Heart left ventricle (tissue), 16 donors: Measurements from ENCODE around the gene ESPNL. TPM values are rescaled to one million over a fixed set of nuclear protein-coding genes. Genes with fewer than 3 reads are reported as not detected.
A peak's percentile ranks its signal among the peaks of the same experiment; 100 is the strongest.
"Not testable (repeated sequence)": the region's sequence is repeated elsewhere in the genome, so short reads cannot be mapped to it uniquely, and the experiment has no call there.

Experiments
- ATAC-seq, 4 donors: fragments of 200-7000 bp; cut with Tn5 transposase; one replicate each; pipeline ENCODE4 v1.9.1; 2020 to 2022; ENCODE audit warnings: moderate library complexity in 4 of 4, mild to moderate bottlenecking in 3 of 4, moderate number of reproducible peaks in 1 of 4
- DNase-seq, 5 donors: peaks; one replicate each; pipeline ENCODE4 v3.0.0-alpha.2; 2020
- H3K27ac ChIP-seq, 12 donors: fragments of 200-600 bp; sonication (generic) in 4 of 12; one replicate each; pipeline versions ENCODE4 v1.5.0 to v1.8.0; 2016 to 2022; ENCODE audit warnings: mild to moderate bottlenecking in 2 of 12
- H3K27me3 ChIP-seq, 9 donors: fragments of 200-600 bp; sonication (generic) in 2 of 9; one replicate each; pipeline versions ENCODE4 v1.5.1 to v1.8.0; 2016 to 2022; ENCODE audit warnings: mild to moderate bottlenecking in 3 of 9
- H3K36me3 ChIP-seq, 9 donors: fragments of 200-600 bp; sonication (generic) in 2 of 9; one replicate each; pipeline versions ENCODE4 v1.5.0 to v1.8.0; 2018 to 2022; ENCODE audit warnings: mild to moderate bottlenecking in 2 of 9
- H3K4me1 ChIP-seq, 12 donors: fragments of 200-600 bp; sonication (generic) in 4 of 12; one replicate each; pipeline versions ENCODE4 v1.5.0 to v1.8.0; 2016 to 2022; ENCODE audit warnings: mild to moderate bottlenecking in 3 of 12
- H3K4me3 ChIP-seq, 12 donors: fragments of 200-600 bp; sonication (generic) in 4 of 12; one replicate each; pipeline versions ENCODE4 v1.5.0 to v1.8.0; 2017 to 2022; ENCODE audit warnings: mild to moderate bottlenecking in 9 of 12, moderate library complexity in 4 of 12
- H3K9me3 ChIP-seq, 12 donors: fragments of 200-600 bp; sonication (generic) in 4 of 12; one replicate each; pipeline versions ENCODE4 v1.5.0 to v1.8.0; 2016 to 2022; ENCODE audit warnings: mild to moderate bottlenecking in 1 of 12
- CTCF ChIP-seq, 12 donors: fragments of 200-600 bp; sonication (generic) in 4 of 12; IDR thresholded peaks; one replicate each; pipeline versions ENCODE4 v1.5.0 to v1.8.0; 2018 to 2022; ENCODE audit warnings: antibody characterized with exemption in 12 of 12, mild to moderate bottlenecking in 5 of 12
- POLR2A ChIP-seq, 2 donors: fragments of 450-650 bp; IDR thresholded peaks; one replicate each; pipeline ENCODE4 v1.6.1; 2017; ENCODE audit warnings: antibody characterized with exemption in 2 of 2, mild to moderate bottlenecking in 2 of 2, moderate library complexity in 2 of 2
- WGBS, 4 donors: extraction: QIAGEN DNeasy Blood & Tissue Kit in 2 of 4; methylation state at CpG; one replicate each; pipeline versions ENCODE4 v1.1.5 to v1.1.7; 2013 to 2018; 5-methylcytosine and 5-hydroxymethylcytosine counted together
- intact Hi-C, 10 donors: fragments of 100-400 bp; cut with DNase I; formaldehyde crosslinking; loops; one replicate each; pipeline versions ENCODE4 v1.11.1 to v1.14.2; 2022
- long read RNA-seq, 3 donors: library from polyadenylated mRNA; unstranded; transcript quantifications; one replicate each; pipeline ENCODE4 v2.0.0, GENCODE V29; 2020 to 2021
- polyA plus RNA-seq, 2 donors: library from polyadenylated mRNA; stranded (reverse); fragments of 200-250 nt; gene quantifications; one replicate each; pipeline ENCODE4 v1.2.3, GENCODE V29; 2013
- total RNA-seq, 9 donors: library from RNA; depleted of rRNA in 2 of 9; stranded (reverse); fragments of >200 nt in 2 of 9; fragmentation: NEBNext Ultra II Directional in 3 of 9; extraction: Animal tissue kit (Norgen Biotek cat#: 25700) in 3 of 9; gene quantifications; one replicate each; pipeline versions ENCODE4 v1.1.0 to v1.2.4, GENCODE V29; 2016 to 2023
- donor health status: ischemic (EF 13 %, LVEDD 7.1; RV severe dilation, severe dysfunction).
- donor health status: healthy with polysubstance abuse.
- donor health status: DM: no; HTN: yes; CAD: no.
- donor health status: DM: no; HTN: no; CAD: no.
- donor health status: ischemic (EF 25% LVEDD 6.9; RV normal size, moderate dysfunction).
- donor health status: ischemic (EF 25% LVEDD 5.7; RV mildly dilated, moderate dysfunction).
- donor health status: healthy.
- donor health status: DM: yes; HTN: yes; CAD: no.
- donor health status: ischemic (EF 35%, LVEDD 5.7; RV mildly dilated, moderate dysfunction).
- donor health status: nonischemic (EF 11% LVEDD 7.7; RV severe dilation, severe dysfunction).
- donor health status: DM: yes; HTN: yes; CAD: no.
- donor health status: PGD.
- donor health status: ischemic (EF 29% LVEDD 5.4; RV normal size, mild dysfunction).
- donor health status: nonischemic (EF 23%, LVEDD 6.1; RV moderate dilation, normal function).

Gene ESPNL
- total RNA-seq (1 to 10 TPM in 1 of 9 donors, under 1 TPM in 7, not detected in 1; 0.05 to 1.2 (median 0.23) TPM), polyA plus RNA-seq (under 1 TPM in 1 of 2 donors, not detected in 1; 0.27 TPM)
- long read RNA-seq, donor 1, result 0 reads
- long read RNA-seq, donor 2, result 0 reads
- long read RNA-seq, donor 3, result 0 reads

- intact Hi-C loops, result loop anchor here in 1 of 10 donors (10.0 kb wide), 1 partner anchor 245 kb away; the partner anchor contains the start of gene RAMP1
Measured at GRCh38 chr2:238100049-238100820, at the start of gene ESPNL. TSS of gene ESPNL (plus strand) at chr2:238100340. CDS start at chr2:238100420, 80 bp downstream.

GRCh38 chr2:238053191-238053776, 46.9 kb upstream of the ESPNL start:
- no peaks in the 10 kb centered on the region for H3K27me3 ChIP-seq
- peaks cover 0 to 3% (median 0%) of the 10 kb centered on the region in 12 donors for H3K4me1 ChIP-seq
- ATAC-seq (no peak), DNase-seq (no peak)
- intact Hi-C loops, result no loop called here
- WGBS, 4 donors, result 89 to 94% (median 93%) methylated on average over 2 of the region's 2 CpGs
- H3K4me3 ChIP-seq, result no peak overlapping the region
- H3K9me3 ChIP-seq, result peaks cover 0 to 8% (median 0%) of the 10 kb centered on the region in 12 donors
- TF ChIP-seq CTCF (IDR thresholded peaks at IDR 0.05) (no peak), POLR2A (IDR thresholded peaks at IDR 0.05) (no peak)
- H3K36me3 ChIP-seq, result no peaks in the 10 kb centered on the region
- H3K27ac ChIP-seq, result no peak overlapping the region

More at GRCh38 chr2:238100049-238100820, at the start of gene ESPNL:
- peak in 1 of 5 donors; percentile 54 for DNase-seq
- ATAC-seq, result peak in 1 of 4 donors; percentile 9
- WGBS, 4 donors, result 84 to 88% (median 86%) methylated on average over 14 to 38 of the region's 38 CpGs
- Histone ChIP-seq H3K27me3 (no peaks in the 10 kb centered on the region), H3K9me3 (no peaks in the 10 kb centered on the region), H3K27ac (peak within 1 kb of the TSS in 1 of 12 donors; percentile 67), H3K4me3 (no peak within 1 kb of the TSS), H3K4me1 (peaks cover 0 to 12% (median 0%) of the 10 kb centered on the region in 12 donors), H3K36me3 (no peaks in the 10 kb centered on the region)
- no peak for TF ChIP-seq POLR2A (IDR thresholded peaks at IDR 0.05)
- no peak for TF ChIP-seq CTCF (IDR thresholded peaks at IDR 0.05)

GRCh38 chr2:238055841-238056240, 44.3 kb upstream of the ESPNL start:
- Histone ChIP-seq H3K27me3 (no peaks in the 10 kb centered on the region), H3K9me3 (no peaks in the 10 kb centered on the region), H3K36me3 (no peaks in the 10 kb centered on the region), H3K4me3 (no peak overlapping the region), H3K4me1 (peaks cover 0 to 13% (median 7%) of the 10 kb centered on the region in 12 donors), H3K27ac (no peak overlapping the region)
- intact Hi-C loops, result no loop called here
- ATAC-seq (no peak), DNase-seq (no peak)
- TF ChIP-seq CTCF (IDR thresholded peaks at IDR 0.05) (no peak), POLR2A (IDR thresholded peaks at IDR 0.05) (no peak)
- WGBS, 4 donors, result 49 to 61% (median 56%) methylated on average over 3 of the region's 3 CpGs

- H3K4me1 ChIP-seq, result peaks cover 0 to 22% (median 14%) of the 10 kb centered on the region in 12 donors
- ATAC-seq, H3K4me3 ChIP-seq, intact Hi-C loops, H3K9me3 ChIP-seq, H3K36me3 ChIP-seq, H3K27ac ChIP-seq, DNase-seq, H3K27me3 ChIP-seq: not testable (repeated sequence)
- 86 to 92% (median 87%) methylated on average over 31 to 44 of the region's 44 CpGs for WGBS, 4 donors
Measured at GRCh38 chr2:238057696-238058575, 42.2 kb upstream of the ESPNL start.
